Glutamatergic neuron (in vitro differentiated cells): ENCODE results near the gene ZNF254. TPM values are rescaled to one million over a fixed set of nuclear protein-coding genes. Genes with fewer than 3 reads are reported as not detected.

Experiments
- DNase-seq: peaks from one replicate; pipeline ENCODE4 v3.0.0; 2022
- H3K27ac Mint-ChIP-seq: one replicate; pipeline ENCODE4 v1.8.0; 2020; ENCODE audit warnings: mild to moderate bottlenecking, mixed read lengths, inconsistent platforms; ENCODE audit not compliant: unreplicated experiment
- H3K27me3 Mint-ChIP-seq: one replicate; pipeline ENCODE4 v1.8.0; 2020; ENCODE audit warnings: mild to moderate bottlenecking, moderate library complexity, mixed read lengths, inconsistent platforms; ENCODE audit not compliant: unreplicated experiment
- H3K36me3 Mint-ChIP-seq: one replicate; pipeline ENCODE4 v1.8.0; 2020; ENCODE audit warnings: mild to moderate bottlenecking, mixed read lengths, inconsistent platforms; ENCODE audit not compliant: unreplicated experiment
- H3K4me1 Mint-ChIP-seq: one replicate; pipeline ENCODE4 v1.8.0; 2020; ENCODE audit warnings: mild to moderate bottlenecking, low read depth, mixed read lengths, inconsistent platforms; ENCODE audit not compliant: unreplicated experiment
- H3K4me3 Mint-ChIP-seq: one replicate; pipeline ENCODE4 v1.8.0; 2020; ENCODE audit warnings: mild to moderate bottlenecking, mixed read lengths, inconsistent platforms; ENCODE audit not compliant: unreplicated experiment
- H3K9me3 Mint-ChIP-seq: one replicate; pipeline ENCODE4 v1.8.0; 2020; ENCODE audit warnings: mild to moderate bottlenecking, moderate library complexity, mixed read lengths, inconsistent platforms; ENCODE audit not compliant: unreplicated experiment
- total RNA-seq: library from RNA; stranded (reverse); fragmentation: NEBNext Ultra II Directional; extraction: Animal tissue kit (Norgen Biotek cat#: 25700); gene quantifications from one replicate; pipeline ENCODE4 v1.2.1, GENCODE V29; 2021; ENCODE audit not compliant: unreplicated experiment
- TF ChIP-seq, protein P1 (sequence below): fragments of 200-600 bp; sonication (generic); IDR thresholded peaks from one replicate; pipeline ENCODE4 v1.5.0; 2021; ENCODE audit not compliant: partially characterized antibody, unreplicated experiment

ZNF254 gene
- total RNA-seq, 1 donor from 2014 or later: 56.0 TPM

DNA sequence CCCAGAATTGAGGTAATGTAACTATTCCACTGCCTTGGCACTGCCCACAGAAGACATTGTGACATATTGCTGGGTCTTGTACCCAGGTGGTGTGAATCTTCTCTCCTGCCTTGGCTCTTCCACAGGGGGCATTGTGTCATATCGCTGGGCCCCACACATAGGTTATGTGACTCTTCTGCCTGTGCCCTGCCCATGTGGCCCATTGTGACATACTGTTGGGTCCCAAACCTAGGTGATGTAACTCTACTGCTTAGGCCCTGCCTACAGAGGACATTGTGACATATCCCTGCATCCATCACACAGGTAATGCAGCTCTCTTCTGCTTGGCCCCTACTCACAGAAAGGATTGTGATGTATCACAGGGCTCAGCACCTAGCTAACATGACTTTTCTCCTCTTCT lies 37.5 kb upstream of the ZNF254 start:
- Mint-ChIP-seq H3K27me3 (peaks cover 4% of the 10 kb centered on the region), H3K27ac (no peak overlapping the region), H3K4me3 (no peak overlapping the region), H3K9me3 (peaks cover 12% of the 10 kb centered on the region), H3K4me1 (peaks cover 7% of the 10 kb centered on the region), H3K36me3 (peaks cover 31% of the 10 kb centered on the region)
- TF ChIP-seq, protein P1, sequence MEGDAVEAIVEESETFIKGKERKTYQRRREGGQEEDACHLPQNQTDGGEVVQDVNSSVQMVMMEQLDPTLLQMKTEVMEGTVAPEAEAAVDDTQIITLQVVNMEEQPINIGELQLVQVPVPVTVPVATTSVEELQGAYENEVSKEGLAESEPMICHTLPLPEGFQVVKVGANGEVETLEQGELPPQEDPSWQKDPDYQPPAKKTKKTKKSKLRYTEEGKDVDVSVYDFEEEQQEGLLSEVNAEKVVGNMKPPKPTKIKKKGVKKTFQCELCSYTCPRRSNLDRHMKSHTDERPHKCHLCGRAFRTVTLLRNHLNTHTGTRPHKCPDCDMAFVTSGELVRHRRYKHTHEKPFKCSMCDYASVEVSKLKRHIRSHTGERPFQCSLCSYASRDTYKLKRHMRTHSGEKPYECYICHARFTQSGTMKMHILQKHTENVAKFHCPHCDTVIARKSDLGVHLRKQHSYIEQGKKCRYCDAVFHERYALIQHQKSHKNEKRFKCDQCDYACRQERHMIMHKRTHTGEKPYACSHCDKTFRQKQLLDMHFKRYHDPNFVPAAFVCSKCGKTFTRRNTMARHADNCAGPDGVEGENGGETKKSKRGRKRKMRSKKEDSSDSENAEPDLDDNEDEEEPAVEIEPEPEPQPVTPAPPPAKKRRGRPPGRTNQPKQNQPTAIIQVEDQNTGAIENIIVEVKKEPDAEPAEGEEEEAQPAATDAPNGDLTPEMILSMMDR: no peak
- DNase-seq: no peak

DNA sequence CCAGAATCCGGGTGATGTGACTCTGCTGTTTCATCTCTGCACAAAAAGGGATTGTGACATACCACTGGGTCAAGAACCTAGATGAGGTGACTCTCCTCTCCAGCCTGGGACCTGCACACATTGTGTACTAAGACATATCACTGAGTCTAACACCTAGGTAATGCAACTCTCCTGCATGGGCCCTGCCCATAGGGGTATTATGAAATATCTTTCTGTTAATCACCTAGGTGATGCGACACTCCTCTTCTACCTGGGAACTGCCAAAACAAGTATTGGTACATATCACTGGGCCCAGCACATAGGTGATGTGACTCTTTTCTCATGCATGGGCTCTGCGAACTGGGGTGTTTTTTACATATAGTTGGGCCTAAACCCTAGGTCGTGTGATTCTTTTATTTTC lies 35.5 kb upstream of the ZNF254 start:
- Mint-ChIP-seq H3K9me3 (peaks cover 11% of the 10 kb centered on the region), H3K4me1 (peaks cover 4% of the 10 kb centered on the region), H3K27ac (no peak overlapping the region), H3K27me3 (peaks cover 4% of the 10 kb centered on the region), H3K4me3 (no peak overlapping the region), H3K36me3 (peaks cover 37% of the 10 kb centered on the region)
- DNase-seq: no peak
- TF ChIP-seq, protein P1: no peak

DNA sequence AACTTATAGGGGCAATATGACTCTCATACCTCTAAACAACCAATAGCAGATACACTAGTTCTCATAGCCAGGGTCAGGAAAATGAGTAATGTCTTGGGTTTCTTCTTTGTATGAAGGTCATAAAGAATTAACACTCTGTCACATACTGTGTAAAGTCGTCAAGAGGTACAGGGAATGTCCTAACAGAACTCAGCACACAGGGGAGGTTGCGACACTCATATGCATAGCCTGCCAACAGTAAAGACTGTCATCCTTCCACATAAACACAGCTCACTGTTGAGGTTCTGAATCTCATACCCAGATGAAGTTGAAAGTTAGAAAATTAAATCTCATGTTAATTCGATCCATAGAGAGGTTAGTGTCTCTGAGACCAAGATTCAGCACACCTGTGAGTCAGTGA lies 34.2 kb upstream of the ZNF254 start:
- TF ChIP-seq, protein P1: no peak
- peaks cover 33% of the 10 kb centered on the region for H3K36me3 Mint-ChIP-seq
- no peak overlapping the region for H3K4me3 Mint-ChIP-seq
- H3K27me3 Mint-ChIP-seq: peaks cover 4% of the 10 kb centered on the region
- H3K9me3 Mint-ChIP-seq: peaks cover 5% of the 10 kb centered on the region
- H3K4me1 Mint-ChIP-seq: no peaks in the 10 kb centered on the region
- no peak overlapping the region for H3K27ac Mint-ChIP-seq
- no peak for DNase-seq

DNA sequence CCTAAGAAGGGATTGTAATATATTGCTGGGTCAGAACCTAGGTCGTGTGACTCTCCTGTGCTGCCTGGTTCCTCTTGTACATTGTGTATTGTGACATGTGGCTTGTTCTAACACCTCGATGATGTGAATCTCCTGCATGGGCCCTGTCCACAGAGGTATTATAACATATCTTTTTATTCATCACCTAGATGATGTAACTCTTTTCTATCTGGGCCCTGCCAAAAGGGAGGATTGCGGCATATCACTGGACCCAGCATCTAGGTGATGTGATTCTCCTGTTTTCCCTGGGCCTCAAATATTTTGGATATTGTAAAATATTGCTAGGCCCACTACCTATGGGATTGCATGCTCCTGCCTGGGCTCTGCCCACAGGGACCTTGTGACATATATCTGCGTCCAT lies 33.4 kb upstream of the ZNF254 start:
- DNase-seq: no peak
- Mint-ChIP-seq H3K4me3 (no peak overlapping the region), H3K27ac (no peak overlapping the region), H3K27me3 (peaks cover 4% of the 10 kb centered on the region), H3K4me1 (no peaks in the 10 kb centered on the region), H3K9me3 (peaks cover 3% of the 10 kb centered on the region), H3K36me3 (peaks cover 31% of the 10 kb centered on the region)
- TF ChIP-seq, protein P1: no peak

DNA sequence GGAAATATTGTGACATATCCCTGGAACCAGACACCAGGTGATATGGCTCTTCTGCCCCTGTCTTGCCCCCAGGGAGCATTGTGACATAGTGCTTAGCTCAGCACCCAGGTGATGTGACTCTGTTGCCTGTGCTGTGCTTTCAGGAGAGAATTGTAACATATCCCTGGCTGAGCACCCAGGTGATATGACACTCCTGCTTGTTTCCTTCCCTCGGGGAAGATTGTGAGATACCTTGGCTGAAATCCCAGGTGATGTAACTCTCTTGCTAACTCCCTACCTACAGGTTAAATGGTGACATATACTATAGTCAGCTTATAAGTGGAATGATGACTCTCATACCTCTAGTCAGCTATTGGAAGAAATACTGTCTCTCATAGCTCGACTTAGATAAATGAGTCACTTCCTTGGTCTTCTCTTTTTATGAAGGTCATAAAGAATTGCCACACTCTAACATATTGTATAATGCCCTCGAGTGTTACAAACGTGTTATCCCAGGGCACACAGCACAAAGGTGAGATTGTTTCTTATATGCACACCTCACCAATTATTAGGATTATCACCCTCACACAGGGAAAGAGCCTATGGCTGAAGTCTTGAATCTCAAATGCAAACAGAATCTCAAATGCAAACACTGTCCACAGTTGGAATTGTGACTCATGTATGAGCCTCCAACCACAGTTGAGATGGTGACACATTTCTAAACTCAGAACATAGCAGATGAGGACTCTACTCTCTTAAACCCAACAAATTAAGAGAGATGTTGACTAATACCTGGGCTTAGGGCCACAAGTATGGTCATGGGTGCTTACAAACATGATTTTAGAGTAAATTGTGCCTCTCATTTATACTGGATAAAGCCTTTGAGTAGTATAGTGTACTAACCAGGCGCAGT lies 32.7 kb upstream of the ZNF254 start:
- no peak overlapping the region for H3K4me3 Mint-ChIP-seq
- H3K36me3 Mint-ChIP-seq: peaks cover 28% of the 10 kb centered on the region

More for the DNA sequence above, 32.7 kb upstream of the ZNF254 start:
- H3K27me3 Mint-ChIP-seq: peaks cover 4% of the 10 kb centered on the region
- no peak overlapping the region for H3K27ac Mint-ChIP-seq
- peaks cover 1% of the 10 kb centered on the region for H3K9me3 Mint-ChIP-seq
- TF ChIP-seq, protein P1: no peak
- no peak for DNase-seq
- no peaks in the 10 kb centered on the region for H3K4me1 Mint-ChIP-seq
